Testis (tissue), 3 donors: ENCODE results near the gene C1QTNF8. TPM values are rescaled to one million over a fixed set of nuclear protein-coding genes. Genes with fewer than 3 reads are reported as not detected.
A peak's percentile ranks its signal among the peaks of the same experiment; 100 is the strongest.

Source experiments
- DNase-seq: peaks from one replicate; pipeline ENCODE4 v3.0.0-alpha.2; 2019
- H3K27ac ChIP-seq, 2 donors: fragments of 200-600 bp; sonication (generic); one replicate each; pipeline ENCODE4 v1.5.1; 2019
- H3K27me3 ChIP-seq: fragments of 200-600 bp; sonication (generic); one replicate; pipeline ENCODE4 v1.5.1; 2019
- H3K36me3 ChIP-seq: fragments of 200-600 bp; sonication (generic); one replicate; pipeline ENCODE4 v1.5.1; 2017; ENCODE audit warnings: low read depth; ENCODE audit errors: missing control alignments
- H3K4me1 ChIP-seq: fragments of 200-600 bp; sonication (generic); one replicate; pipeline ENCODE4 v1.5.1; 2019
- H3K4me3 ChIP-seq, 2 donors: fragments of 200-600 bp; sonication (generic); one replicate each; pipeline ENCODE4 v1.5.1; 2017 to 2019
- H3K9me3 ChIP-seq: fragments of 200-600 bp; sonication (generic); one replicate; pipeline ENCODE4 v1.5.1; 2017
- CTCF ChIP-seq, 3 experiments: fragments of 450-650 bp in 2 of 3; fragments of 200-600 bp in 1 of 3; sonication (generic) in 1 of 3; IDR thresholded peaks; one replicate each; pipeline ENCODE4 v1.5.1; 2016 to 2019; ENCODE audit warnings: antibody characterized with exemption in 3 of 3, mild to moderate bottlenecking in 2 of 3, moderate library complexity in 1 of 3
- POLR2A ChIP-seq: fragments of 450-650 bp; IDR thresholded peaks from one replicate; pipeline ENCODE4 v1.6.1; 2017; ENCODE audit warnings: antibody characterized with exemption, mild to moderate bottlenecking, moderate library complexity
- WGBS, 2 donors: methylation state at CpG; one replicate each; pipeline ENCODE4 v1.1.5; 2018; 5-methylcytosine and 5-hydroxymethylcytosine counted together
- intact Hi-C: fragments of 100-400 bp; cut with DNase I; formaldehyde crosslinking; loops from one replicate; pipeline ENCODE4 v1.15.1; 2023; ENCODE audit warnings: low total_unique reads
- polyA plus RNA-seq: library from polyadenylated mRNA; stranded (reverse); fragments of 350-450 nt; fragmentation: Illumina TruSeq; extraction: RNeasy Lipid Tissue Mini Kit (QIAGEN cat#74804); gene quantifications from one replicate; pipeline ENCODE4 v1.2.3, GENCODE V29; 2014; ENCODE audit warnings: low read depth, low replicate concordance; ENCODE audit not compliant: insufficient read depth
- total RNA-seq, 2 donors: library from RNA; depleted of rRNA; stranded (reverse); fragments of >200 nt; gene quantifications; one replicate each; pipeline ENCODE4 v1.2.3, GENCODE V29; 2016

The C1QTNF8 gene
- total and polyA plus RNA-seq, 3 donors from 2014 or later = 1.3 to 2.7 TPM; not detected in 1

- H3K27me3 ChIP-seq = no peaks in the 10 kb centered on the region
Measured at GRCh38 chr16:1105888-1106620, 10.0 kb upstream of the C1QTNF8 start.

GRCh38 chr16:1103636-1103980 is 7.6 kb upstream of the C1QTNF8 start:
- Histone ChIP-seq H3K9me3 (no peaks in the 10 kb centered on the region), H3K4me3 (no peak overlapping the region), H3K36me3 (no peaks in the 10 kb centered on the region), H3K27ac (no peak overlapping the region), H3K4me1 (peaks cover 9% of the 10 kb centered on the region), H3K27me3 (no peaks in the 10 kb centered on the region)
- intact Hi-C loops = no loop called here
- no peak for TF ChIP-seq POLR2A
- TF ChIP-seq CTCF (IDR thresholded peaks at IDR 0.05) = no peak
- 45% methylated on average over 11 of the region's 11 CpGs; no CpG with 5 or more reads in 1 of the 2 donors for WGBS, 2 donors
- DNase-seq = no peak

More at GRCh38 chr16:1105888-1106620, 10.0 kb upstream of the C1QTNF8 start:
- WGBS, 2 donors = 55 to 56% methylated on average over 10 to 15 of the region's 26 CpGs
- H3K4me3 ChIP-seq = no peak overlapping the region
- TF ChIP-seq CTCF (IDR thresholded peaks at IDR 0.05) (peak; percentile 88 to 95 (median 90)), POLR2A (no peak)
- H3K36me3 ChIP-seq = no peaks in the 10 kb centered on the region
- H3K27ac ChIP-seq = no peak overlapping the region
- peak; percentile 79 for DNase-seq
- intact Hi-C loops = no loop called here
- peaks cover 9% of the 10 kb centered on the region for H3K4me1 ChIP-seq
- H3K9me3 ChIP-seq = no peaks in the 10 kb centered on the region

GRCh38 chr16:1102921-1103635 is 7.0 kb upstream of the C1QTNF8 start:
- TF ChIP-seq CTCF (IDR thresholded peaks at IDR 0.05) = peak; percentile 63 to 85 (median 84)
- TF ChIP-seq POLR2A = no peak
- no peaks in the 10 kb centered on the region for H3K36me3 ChIP-seq
- intact Hi-C loops = no loop called here
- DNase-seq = peak; percentile 79
- no peaks in the 10 kb centered on the region for H3K27me3 ChIP-seq
- no peaks in the 10 kb centered on the region for H3K9me3 ChIP-seq
- no peak overlapping the region for H3K27ac ChIP-seq
- peak overlapping the region; percentile 21 to 27 for H3K4me3 ChIP-seq
- WGBS, 2 donors = 0 to 7% methylated on average over 2 to 23 of the region's 61 CpGs
- H3K4me1 ChIP-seq = peaks cover 9% of the 10 kb centered on the region

GRCh38 chr16:1102333-1102700 is 6.3 kb upstream of the C1QTNF8 start:
- no peaks in the 10 kb centered on the region for H3K36me3 ChIP-seq
- 26 to 54% methylated on average over 13 to 26 of the region's 26 CpGs for WGBS, 2 donors
- intact Hi-C loops = no loop called here

More at GRCh38 chr16:1102333-1102700, 6.3 kb upstream of the C1QTNF8 start:
- Histone ChIP-seq H3K4me1 (peaks cover 14% of the 10 kb centered on the region), H3K4me3 (no peak overlapping the region), H3K9me3 (no peaks in the 10 kb centered on the region), H3K27me3 (no peaks in the 10 kb centered on the region), H3K27ac (no peak overlapping the region)
- DNase-seq = no peak
- TF ChIP-seq POLR2A (no peak), CTCF (IDR thresholded peaks at IDR 0.05) (no peak)
